Measurements from ENCODE around the gene ZBTB7A.

DNA sequence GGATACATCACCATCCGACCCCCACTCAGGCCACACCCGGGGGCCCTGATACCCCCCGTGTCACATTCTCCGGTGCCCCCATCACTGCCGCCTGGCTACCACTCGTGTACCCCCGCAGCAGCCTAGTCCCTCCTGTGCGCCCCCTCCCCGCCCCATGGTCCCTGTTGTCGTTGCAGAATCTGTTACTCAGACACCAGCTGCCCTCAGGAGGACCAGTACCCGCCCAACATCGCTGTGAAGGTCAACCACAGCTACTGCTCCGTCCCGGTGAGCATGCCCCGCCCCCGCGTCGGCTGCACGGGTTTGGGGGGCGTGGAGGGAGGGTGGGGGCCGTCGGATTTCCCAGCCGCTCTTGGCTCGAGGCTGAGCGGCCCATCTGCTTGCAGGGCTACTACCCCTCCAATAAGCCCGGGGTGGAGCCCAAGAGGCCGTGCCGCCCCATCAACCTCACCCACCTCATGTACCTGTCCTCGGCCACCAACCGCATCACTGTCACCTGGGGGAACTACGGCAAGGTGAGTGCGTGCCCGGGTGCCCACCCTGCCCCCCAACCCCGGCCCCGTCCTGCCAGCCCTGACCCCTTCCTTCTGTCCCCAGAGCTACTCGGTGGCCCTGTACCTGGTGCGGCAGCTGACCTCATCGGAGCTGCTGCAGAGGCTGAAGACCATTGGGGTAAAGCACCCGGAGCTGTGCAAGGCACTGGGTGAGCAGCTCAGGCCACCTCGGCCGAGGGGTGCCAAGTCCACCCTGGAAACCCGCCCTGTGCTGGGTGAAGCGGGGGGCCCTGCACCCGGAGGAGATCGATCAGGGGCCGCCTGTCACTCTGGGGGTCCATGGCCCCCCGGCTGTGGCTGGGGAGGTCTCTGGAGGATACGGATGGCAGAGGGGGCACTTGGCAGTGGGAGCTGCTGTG, 38.1 kb downstream of the ZBTB7A start:
- TF ChIP-seq REST (IDR thresholded peaks at IDR 0.05; ENCODE audit: low read depth, low read length) = no peak
- TF ChIP-seq KDM1A (IDR thresholded peaks at IDR 0.05; ENCODE audit: borderline replicate concordance) = no peak

Measured in GM12878 (cell line).